HepG2 (cell line): ENCODE data around the gene CMTM1. TPM values are rescaled to one million over a fixed set of nuclear protein-coding genes. Genes with fewer than 3 reads are reported as not detected.

Experiments used
- ARNTL ChIP-seq: sonication (generic); formaldehyde crosslinking; IDR thresholded peaks from 2 replicates; pipeline ENCODE4 v1.4.0; 2020; ENCODE audit warnings: mild to moderate bottlenecking, missing genetic modification reagents
- ATF1 ChIP-seq: IDR thresholded peaks from 2 replicates; pipeline ENCODE4 v1.6.1; 2016; ENCODE audit warnings: mild to moderate bottlenecking, control low read depth
- CENPX ChIP-seq: sonication (generic); formaldehyde crosslinking; IDR thresholded peaks from 2 replicates; pipeline ENCODE4 v1.9.0; 2021; ENCODE audit warnings: mild to moderate bottlenecking, missing genetic modification reagents, moderate library complexity
- HNRNPH1 ChIP-seq: fragments of 200-400 bp; formaldehyde crosslinking; optimal IDR thresholded peaks from 2 replicates; pipeline ENCODE3; 2017; ENCODE audit warnings: mild to moderate bottlenecking, low read depth, low read length
- IKZF4 ChIP-seq: sonication (generic); formaldehyde crosslinking; IDR thresholded peaks from 2 replicates; pipeline ENCODE4 v1.5.1; 2020; ENCODE audit warnings: borderline replicate concordance, mild to moderate bottlenecking, low read depth, missing genetic modification reagents; ENCODE audit errors: not compliant biosample characterization
- KDM5B ChIP-seq: sonication (generic); formaldehyde crosslinking; IDR thresholded peaks from 2 replicates; pipeline ENCODE4 v1.4.0; 2020; ENCODE audit warnings: missing genetic modification reagents, mild to moderate bottlenecking, borderline replicate concordance
- POLR2G ChIP-seq: fragments of 200-400 bp; formaldehyde crosslinking; IDR thresholded peaks from 2 replicates; pipeline ENCODE4 v1.6.1; 2018; ENCODE audit warnings: mild to moderate bottlenecking, low read depth, low read length, moderate library complexity
- SMARCC2 ChIP-seq: fragments of 450-650 bp; IDR thresholded peaks from 2 replicates; pipeline ENCODE4 v1.6.1; 2017; ENCODE audit warnings: antibody characterized with exemption, mild to moderate bottlenecking
- TBL1XR1 ChIP-seq: fragments of 150-350 bp; IDR thresholded peaks from 2 replicates; pipeline ENCODE4 v1.6.1; 2014; ENCODE audit warnings: borderline replicate concordance, low read length; ENCODE audit not compliant: partially characterized antibody
- THRA ChIP-seq: sonication (generic); formaldehyde crosslinking; IDR thresholded peaks from 2 replicates; pipeline ENCODE4 v1.4.0; 2020; ENCODE audit warnings: missing genetic modification reagents, borderline replicate concordance
- ZBTB8A ChIP-seq: sonication (generic); formaldehyde crosslinking; IDR thresholded peaks from 2 replicates; pipeline ENCODE4 v1.4.0; 2020; ENCODE audit warnings: mild to moderate bottlenecking, low read depth, missing genetic modification reagents, borderline replicate concordance
- ZNF160 ChIP-seq: sonication (generic); formaldehyde crosslinking; IDR thresholded peaks from 2 replicates; pipeline ENCODE4 v1.8.0; 2022; ENCODE audit warnings: mild to moderate bottlenecking, inconsistent platforms, missing genetic modification reagents
- ZNF329 ChIP-seq: sonication (generic); formaldehyde crosslinking; IDR thresholded peaks from 2 replicates; pipeline ENCODE4 v1.9.0; 2021; ENCODE audit warnings: low read depth, mild to moderate bottlenecking, missing genetic modification reagents
- ZNF644 ChIP-seq: IDR thresholded peaks from 2 replicates; pipeline ENCODE4 v1.6.1; 2016; ENCODE audit warnings: low read depth
- ZNF749 ChIP-seq: sonication (generic); formaldehyde crosslinking; IDR thresholded peaks from 2 replicates; pipeline ENCODE4 v1.8.0; 2022; ENCODE audit warnings: mild to moderate bottlenecking, missing genetic modification reagents, moderate library complexity, borderline replicate concordance
- ZNF768 ChIP-seq: sonication (generic); formaldehyde crosslinking; IDR thresholded peaks from 2 replicates; pipeline ENCODE4 v1.4.0; 2020; ENCODE audit warnings: missing genetic modification reagents
- ZNF780A ChIP-seq: sonication (generic); formaldehyde crosslinking; IDR thresholded peaks from 2 replicates; pipeline ENCODE4 v1.8.0; 2022; ENCODE audit warnings: mild to moderate bottlenecking, missing genetic modification reagents, moderate library complexity
- ZNF879 ChIP-seq: sonication (generic); formaldehyde crosslinking; IDR thresholded peaks from 2 replicates; pipeline ENCODE4 v1.8.1; 2023; ENCODE audit warnings: missing genetic modification reagents
- ZSCAN31 ChIP-seq: sonication (generic); formaldehyde crosslinking; IDR thresholded peaks from 2 replicates; pipeline ENCODE4 v1.5.0; 2020; ENCODE audit warnings: low read depth, mild to moderate bottlenecking, missing genetic modification reagents
- polyA plus RNA-seq, 8 experiments: library from polyadenylated mRNA; depleted of rRNA in 3 of 8; stranded (reverse) in 7 of 8; unstranded in 1 of 8; fragments of >200 nt; fragmentation: Illumina TruSeq in 4 of 8; extraction: Trizol in 4 of 8; gene quantifications; 2 replicates each; pipeline versions ENCODE4 v1.2.1 to v1.2.3, GENCODE V29; 2011 to 2016; ENCODE audit warnings: low read depth in 4 of 8, missing spikeins in 1 of 8, mixed read lengths in 1 of 8; ENCODE audit not compliant: insufficient read depth in 1 of 8
- total RNA-seq, 5 experiments: library from RNA; depleted of rRNA; stranded (reverse); fragments of >200 nt; fragmentation: Illumina TruSeq; extraction: Trizol; gene quantifications; 2 replicates each; pipeline ENCODE4 v1.2.3, GENCODE V29; 2016; ENCODE audit warnings: low read depth in 1 of 5
- TF ChIP-seq, protein P1 (sequence below): sonication (generic); formaldehyde crosslinking; IDR thresholded peaks from 2 replicates; pipeline ENCODE4 v1.5.0; 2020; ENCODE audit warnings: mild to moderate bottlenecking, missing genetic modification reagents, borderline replicate concordance

CMTM1 gene
- total and polyA plus RNA-seq, 2 of the 13 experiments (the other 11 are each of a cell fraction or from before 2014, with no cell fraction given): 1.7 to 2.9 TPM

- TF ChIP-seq KDM5B (CRISPR knock-in tag) (peak; percentile 92), ZNF644 (CRISPR knock-in tag) (no peak), ATF1 (CRISPR knock-in tag) (no peak), ARNTL (CRISPR knock-in tag) (0 out of 2 replicates have a peak, but pooled peaks have one; percentile 33), ZNF329 (CRISPR knock-in tag) (peak; percentile 62; the same call in 1 of the 2 replicates), THRA (peak; percentile 58; the same call in 1 of the 2 replicates), SMARCC2 (no peak), ZNF780A (CRISPR knock-in tag) (no peak; the same call in 1 of the 2 replicates), IKZF4 (CRISPR knock-in tag) (no peak), ZNF879 (CRISPR knock-in tag) (no peak), ZBTB8A (CRISPR knock-in tag) (0 out of 2 replicates have a peak, but pooled peaks have one; percentile 76), ZNF768 (CRISPR knock-in tag) (peak; percentile 15; the same call in 1 of the 2 replicates), HNRNPH1 (no peak), CENPX (CRISPR knock-in tag) (no peak), POLR2G (peak; percentile 98), ZNF160 (no peak; the same call in 1 of the 2 replicates), ZSCAN31 (no peak; the same call in 1 of the 2 replicates), TBL1XR1 (peak; percentile 23), ZNF749 (peak; percentile 92; the same call in 1 of the 2 replicates)
- TF ChIP-seq, protein P1, sequence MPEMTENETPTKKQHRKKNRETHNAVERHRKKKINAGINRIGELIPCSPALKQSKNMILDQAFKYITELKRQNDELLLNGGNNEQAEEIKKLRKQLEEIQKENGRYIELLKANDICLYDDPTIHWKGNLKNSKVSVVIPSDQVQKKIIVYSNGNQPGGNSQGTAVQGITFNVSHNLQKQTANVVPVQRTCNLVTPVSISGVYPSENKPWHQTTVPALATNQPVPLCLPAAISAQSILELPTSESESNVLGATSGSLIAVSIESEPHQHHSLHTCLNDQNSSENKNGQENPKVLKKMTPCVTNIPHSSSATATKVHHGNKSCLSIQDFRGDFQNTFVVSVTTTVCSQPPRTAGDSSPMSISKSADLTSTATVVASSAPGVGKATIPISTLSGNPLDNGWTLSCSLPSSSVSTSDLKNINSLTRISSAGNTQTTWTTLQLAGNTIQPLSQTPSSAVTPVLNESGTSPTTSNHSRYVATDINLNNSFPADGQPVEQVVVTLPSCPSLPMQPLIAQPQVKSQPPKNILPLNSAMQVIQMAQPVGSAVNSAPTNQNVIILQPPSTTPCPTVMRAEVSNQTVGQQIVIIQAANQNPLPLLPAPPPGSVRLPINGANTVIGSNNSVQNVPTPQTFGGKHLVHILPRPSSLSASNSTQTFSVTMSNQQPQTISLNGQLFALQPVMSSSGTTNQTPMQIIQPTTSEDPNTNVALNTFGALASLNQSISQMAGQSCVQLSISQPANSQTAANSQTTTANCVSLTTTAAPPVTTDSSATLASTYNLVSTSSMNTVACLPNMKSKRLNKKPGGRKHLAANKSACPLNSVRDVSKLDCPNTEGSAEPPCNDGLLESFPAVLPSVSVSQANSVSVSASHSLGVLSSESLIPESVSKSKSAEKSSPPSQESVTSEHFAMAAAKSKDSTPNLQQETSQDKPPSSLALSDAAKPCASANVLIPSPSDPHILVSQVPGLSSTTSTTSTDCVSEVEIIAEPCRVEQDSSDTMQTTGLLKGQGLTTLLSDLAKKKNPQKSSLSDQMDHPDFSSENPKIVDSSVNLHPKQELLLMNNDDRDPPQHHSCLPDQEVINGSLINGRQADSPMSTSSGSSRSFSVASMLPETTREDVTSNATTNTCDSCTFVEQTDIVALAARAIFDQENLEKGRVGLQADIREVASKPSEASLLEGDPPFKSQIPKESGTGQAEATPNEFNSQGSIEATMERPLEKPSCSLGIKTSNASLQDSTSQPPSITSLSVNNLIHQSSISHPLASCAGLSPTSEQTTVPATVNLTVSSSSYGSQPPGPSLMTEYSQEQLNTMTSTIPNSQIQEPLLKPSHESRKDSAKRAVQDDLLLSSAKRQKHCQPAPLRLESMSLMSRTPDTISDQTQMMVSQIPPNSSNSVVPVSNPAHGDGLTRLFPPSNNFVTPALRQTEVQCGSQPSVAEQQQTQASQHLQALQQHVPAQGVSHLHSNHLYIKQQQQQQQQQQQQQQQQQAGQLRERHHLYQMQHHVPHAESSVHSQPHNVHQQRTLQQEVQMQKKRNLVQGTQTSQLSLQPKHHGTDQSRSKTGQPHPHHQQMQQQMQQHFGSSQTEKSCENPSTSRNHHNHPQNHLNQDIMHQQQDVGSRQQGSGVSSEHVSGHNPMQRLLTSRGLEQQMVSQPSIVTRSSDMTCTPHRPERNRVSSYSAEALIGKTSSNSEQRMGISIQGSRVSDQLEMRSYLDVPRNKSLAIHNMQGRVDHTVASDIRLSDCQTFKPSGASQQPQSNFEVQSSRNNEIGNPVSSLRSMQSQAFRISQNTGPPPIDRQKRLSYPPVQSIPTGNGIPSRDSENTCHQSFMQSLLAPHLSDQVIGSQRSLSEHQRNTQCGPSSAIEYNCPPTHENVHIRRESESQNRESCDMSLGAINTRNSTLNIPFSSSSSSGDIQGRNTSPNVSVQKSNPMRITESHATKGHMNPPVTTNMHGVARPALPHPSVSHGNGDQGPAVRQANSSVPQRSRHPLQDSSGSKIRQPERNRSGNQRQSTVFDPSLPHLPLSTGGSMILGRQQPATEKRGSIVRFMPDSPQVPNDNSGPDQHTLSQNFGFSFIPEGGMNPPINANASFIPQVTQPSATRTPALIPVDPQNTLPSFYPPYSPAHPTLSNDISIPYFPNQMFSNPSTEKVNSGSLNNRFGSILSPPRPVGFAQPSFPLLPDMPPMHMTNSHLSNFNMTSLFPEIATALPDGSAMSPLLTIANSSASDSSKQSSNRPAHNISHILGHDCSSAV (CRISPR knock-in tag): peak; percentile 86; the same call in 1 of the 2 replicates
These were observed 16.7 kb upstream of the CMTM1 start, which contains the start of gene TK2 (continued) for GRCh38 chr16:66549284-66550131.
